ENCODE data around the gene IRGC.

IRGC gene

GRCh38 chr19:43724896-43725295 lies 9.0 kb downstream of the IRGC start:
- peak overlapping the region in 4 of 11 experiments; percentile 2 to 54 (median 29); a peak in 5 of 22 replicates for H3K4me2 ChIP-seq
- H3K4me3 ChIP-seq = no peak overlapping the region
- peaks cover 19 to 27% (median 24%) of the 10 kb centered on the region in 11 experiments for H3K36me3 ChIP-seq
- peak overlapping the region in 4 of 11 experiments; percentile 42 to 50 (median 48); a peak in 6 of 22 replicates for H3K27ac ChIP-seq
- peaks cover 0 to 9% (median 0%) of the 10 kb centered on the region in 11 experiments; a peak in 2 of 22 replicates for H4K20me1 ChIP-seq
- TF ChIP-seq Cebpa-rat (IDR thresholded peaks at IDR 0.05) = no peak
- H3K27me3 ChIP-seq = no peaks in the 10 kb centered on the region
- H3K9me3 ChIP-seq (replicated peaks in 1 of 11) = no peaks in the 10 kb centered on the region
- H3K9ac ChIP-seq = peak overlapping the region in 2 of 11 experiments; percentile 32 to 35; a peak in 1 of 22 replicates
- peaks cover 20 to 44% (median 34%) of the 10 kb centered on the region in 10 experiments; a peak in 18 of 20 replicates for H3K4me1 ChIP-seq

- TF ChIP-seq Cebpa-rat (IDR thresholded peaks at IDR 0.05) = no peak
- H4K20me1 ChIP-seq = peaks cover 0 to 9% (median 0%) of the 10 kb centered on the region in 11 experiments; a peak in 2 of 22 replicates
These were observed 9.6 kb downstream of the IRGC start for GRCh38 chr19:43725468-43725867.

GRCh38 chr19:43726736-43727592 lies 11.1 kb downstream of the IRGC start:
- peak overlapping the region in 6 of 11 experiments; percentile 5 to 50 (median 28); a peak in 8 of 22 replicates for H3K27ac ChIP-seq

More at GRCh38 chr19:43725468-43725867, 9.6 kb downstream of the IRGC start:
- Histone ChIP-seq H3K4me1 (peaks cover 20 to 44% (median 36%) of the 10 kb centered on the region in 10 experiments; a peak in 18 of 20 replicates), H3K27ac (peak overlapping the region in 4 of 11 experiments; percentile 9 to 55 (median 50); a peak in 7 of 22 replicates), H3K36me3 (peaks cover 25 to 32% (median 30%) of the 10 kb centered on the region in 11 experiments), H3K9me3 (replicated peaks in 1 of 11) (no peaks in the 10 kb centered on the region), H3K9ac (peak overlapping the region in 1 of 11 experiments; percentile 35; a peak in 2 of 22 replicates), H3K4me3 (no peak overlapping the region), H3K4me2 (peak overlapping the region in 9 of 11 experiments; percentile 2 to 66 (median 32); a peak in 10 of 22 replicates), H3K27me3 (no peaks in the 10 kb centered on the region)

GRCh38 chr19:43727593-43727853 lies 11.6 kb downstream of the IRGC start:
- no peaks in the 10 kb centered on the region for H3K9me3 ChIP-seq (replicated peaks in 1 of 11)
- no peak for TF ChIP-seq Cebpa-rat (IDR thresholded peaks at IDR 0.05)
- peak overlapping the region in 7 of 11 experiments; percentile 4 to 66 (median 38); a peak in 10 of 22 replicates for H3K4me2 ChIP-seq
- H3K36me3 ChIP-seq = peaks cover 43 to 53% (median 47%) of the 10 kb centered on the region in 11 experiments
- H3K4me3 ChIP-seq = no peak overlapping the region
- peaks cover 0 to 9% (median 0%) of the 10 kb centered on the region in 11 experiments; a peak in 3 of 22 replicates for H4K20me1 ChIP-seq
- H3K4me1 ChIP-seq = peaks cover 36 to 64% (median 51%) of the 10 kb centered on the region in 10 experiments
- peak overlapping the region in 3 of 11 experiments; percentile 28 to 50 (median 35); a peak in 5 of 22 replicates for H3K27ac ChIP-seq
- H3K9ac ChIP-seq = no peak overlapping the region
- H3K27me3 ChIP-seq = no peaks in the 10 kb centered on the region

More at GRCh38 chr19:43726736-43727592, 11.1 kb downstream of the IRGC start:
- TF ChIP-seq Cebpa-rat (IDR thresholded peaks at IDR 0.05) = no peak
- no peak overlapping the region for H3K4me3 ChIP-seq
- H3K27me3 ChIP-seq = no peaks in the 10 kb centered on the region
- H4K20me1 ChIP-seq = peaks cover 0 to 9% (median 0%) of the 10 kb centered on the region in 11 experiments; a peak in 2 of 22 replicates
- H3K9me3 ChIP-seq (replicated peaks in 1 of 11) = no peaks in the 10 kb centered on the region
- H3K9ac ChIP-seq = no peak overlapping the region
- peaks cover 31 to 59% (median 45%) of the 10 kb centered on the region in 10 experiments; a peak in 19 of 20 replicates for H3K4me1 ChIP-seq
- H3K4me2 ChIP-seq = peak overlapping the region in 10 of 11 experiments; percentile 4 to 66 (median 37); a peak in 14 of 22 replicates
- peaks cover 40 to 47% (median 44%) of the 10 kb centered on the region in 11 experiments for H3K36me3 ChIP-seq

GRCh38 chr19:43729919-43730318 lies 14.0 kb downstream of the IRGC start:
- H3K27me3 ChIP-seq = no peaks in the 10 kb centered on the region
- H3K9ac ChIP-seq = peak overlapping the region in 1 of 11 experiments; percentile 40; a peak in 1 of 22 replicates
- H4K20me1 ChIP-seq = peaks cover 0 to 13% (median 0%) of the 10 kb centered on the region in 11 experiments; a peak in 3 of 22 replicates
- no peak overlapping the region for H3K4me3 ChIP-seq
- no peaks in the 10 kb centered on the region for H3K9me3 ChIP-seq (replicated peaks in 1 of 11)
- no peak overlapping the region for H3K4me2 ChIP-seq
- peak overlapping the region in 8 of 11 experiments; percentile 78 to 94 (median 87); a peak in 11 of 22 replicates for H3K27ac ChIP-seq
- peaks cover 45 to 83% (median 66%) of the 10 kb centered on the region in 10 experiments for H3K4me1 ChIP-seq
- no peak for TF ChIP-seq Cebpa-rat (IDR thresholded peaks at IDR 0.05)
- peaks cover 66 to 77% (median 71%) of the 10 kb centered on the region in 11 experiments for H3K36me3 ChIP-seq

GRCh38 chr19:43731346-43731745 lies 15.5 kb downstream of the IRGC start:
- H3K4me1 ChIP-seq = peaks cover 34 to 71% (median 56%) of the 10 kb centered on the region in 10 experiments
- peak overlapping the region; percentile 37 to 90 (median 75); a peak in 21 of 22 replicates for H3K4me2 ChIP-seq
- H3K9me3 ChIP-seq (replicated peaks in 1 of 11) = no peaks in the 10 kb centered on the region
- no peaks in the 10 kb centered on the region for H3K27me3 ChIP-seq
- peak overlapping the region in 10 of 11 experiments; percentile 35 to 94 (median 87); a peak in 20 of 22 replicates for H3K27ac ChIP-seq
- H4K20me1 ChIP-seq = peaks cover 0 to 13% (median 0%) of the 10 kb centered on the region in 11 experiments; a peak in 3 of 22 replicates
- H3K4me3 ChIP-seq = peak overlapping the region in 2 of 10 experiments; percentile 19 to 46; a peak in 2 of 20 replicates
- H3K9ac ChIP-seq = peak overlapping the region in 10 of 11 experiments; percentile 27 to 83 (median 70); a peak in 18 of 22 replicates
- H3K36me3 ChIP-seq = peaks cover 79 to 91% (median 85%) of the 10 kb centered on the region in 11 experiments
- TF ChIP-seq Cebpa-rat (IDR thresholded peaks at IDR 0.05) = no peak

GRCh38 chr19:43731846-43732245 lies 16.0 kb downstream of the IRGC start:
- H3K9me3 ChIP-seq (replicated peaks in 1 of 11) = no peaks in the 10 kb centered on the region
- peak in 5 of 11 experiments; percentile 36 to 70 (median 39); a peak in 6 of 22 replicates for TF ChIP-seq Cebpa-rat (IDR thresholded peaks at IDR 0.05)
- peak overlapping the region; percentile 10 to 94 (median 87); a peak in 20 of 22 replicates for H3K27ac ChIP-seq
- H3K27me3 ChIP-seq = no peaks in the 10 kb centered on the region
- H3K36me3 ChIP-seq = peaks cover 84 to 96% (median 90%) of the 10 kb centered on the region in 11 experiments
- peak overlapping the region; percentile 37 to 90 (median 75); a peak in 21 of 22 replicates for H3K4me2 ChIP-seq
- H3K4me1 ChIP-seq = peaks cover 33 to 70% (median 51%) of the 10 kb centered on the region in 10 experiments
- peak overlapping the region in 2 of 10 experiments; percentile 19 to 46; a peak in 5 of 20 replicates for H3K4me3 ChIP-seq
- peak overlapping the region; percentile 27 to 83 (median 69); a peak in 20 of 22 replicates for H3K9ac ChIP-seq
- peaks cover 0 to 13% (median 0%) of the 10 kb centered on the region in 11 experiments; a peak in 3 of 22 replicates for H4K20me1 ChIP-seq

- peaks cover 93 to 100% (median 97%) of the 10 kb centered on the region in 11 experiments for H3K36me3 ChIP-seq
- no peak overlapping the region for H3K9ac ChIP-seq
- TF ChIP-seq Cebpa-rat (IDR thresholded peaks at IDR 0.05) = no peak
These were observed 19.1 kb downstream of the IRGC start for GRCh38 chr19:43735013-43735412.

More at GRCh38 chr19:43735013-43735412, 19.1 kb downstream of the IRGC start:
- H4K20me1 ChIP-seq = peaks cover 0 to 5% (median 0%) of the 10 kb centered on the region in 11 experiments; a peak in 1 of 22 replicates
- H3K4me2 ChIP-seq = no peak overlapping the region
- no peak overlapping the region for H3K4me3 ChIP-seq
- 0 out of 22 replicates have a peak overlapping the region, but pooled peaks of 1 of the 11 experiments have one; percentile 92 for H3K27ac ChIP-seq
- no peaks in the 10 kb centered on the region for H3K9me3 ChIP-seq (replicated peaks in 1 of 11)
- H3K27me3 ChIP-seq = no peaks in the 10 kb centered on the region
- H3K4me1 ChIP-seq = peaks cover 25 to 62% (median 48%) of the 10 kb centered on the region in 10 experiments
